LoVo (cell line): ENCODE data around the gene MRS2.
"Not testable (repeated sequence)": the region's sequence is repeated elsewhere in the genome, so short reads cannot be mapped to it uniquely, and the experiment has no call there.

Source experiments
- DNase-seq: peaks from one replicate; pipeline ENCODE4 v3.0.0-alpha.2; 2016; ENCODE audit warnings: low spot score

The MRS2 gene

GRCh38 chr6:24402697-24403500, at the start of gene MRS2:
Gene MRS2, plus strand, starts transcription at chr6:24402936. Its CDS starts 111 bp downstream, at chr6:24403047.
- peak; percentile 95 for DNase-seq

GRCh38 chr6:24353861-24354260, 48.9 kb upstream of the MRS2 start:
- no peak for DNase-seq

GRCh38 chr6:24355393-24355792, 47.3 kb upstream of the MRS2 start:
- no peak for DNase-seq

- DNase-seq: no peak
Observed at GRCh38 chr6:24356310-24356973, 46.3 kb upstream of the MRS2 start.

GRCh38 chr6:24357336-24358218, 45.2 kb upstream of the MRS2 start, which contains the start of gene DCDC2:
Gene DCDC2, minus strand, starts transcription at chr6:24358059. Its CDS starts 309 bp downstream, at chr6:24357750.
- DNase-seq: peak; percentile 83

GRCh38 chr6:24358219-24358821, 44.4 kb upstream of the MRS2 start:
- DNase-seq: no peak

GRCh38 chr6:24359640-24360454, 42.9 kb upstream of the MRS2 start:
- DNase-seq: peak; percentile 77

- not testable (repeated sequence) for DNase-seq
Observed at GRCh38 chr6:24362363-24362762, 40.4 kb upstream of the MRS2 start.

- not testable (repeated sequence) for DNase-seq
Observed at GRCh38 chr6:24365103-24365633, 37.6 kb upstream of the MRS2 start.

GRCh38 chr6:24374612-24375011, 28.1 kb upstream of the MRS2 start:
- no peak for DNase-seq

- no peak for DNase-seq
Observed at GRCh38 chr6:24376871-24377270, 25.9 kb upstream of the MRS2 start.

- DNase-seq: no peak
Observed at GRCh38 chr6:24378473-24379097, 24.2 kb upstream of the MRS2 start.

GRCh38 chr6:24381476-24382219, 21.1 kb upstream of the MRS2 start:
- DNase-seq: no peak

GRCh38 chr6:24382220-24382540, 20.6 kb upstream of the MRS2 start:
- DNase-seq: no peak

- DNase-seq: not testable (repeated sequence)
Observed at GRCh38 chr6:24382891-24383494, 19.7 kb upstream of the MRS2 start.

- DNase-seq: not testable (repeated sequence)
Observed at GRCh38 chr6:24384369-24385130, 18.2 kb upstream of the MRS2 start.

GRCh38 chr6:24385536-24386269, 17.0 kb upstream of the MRS2 start:
- no peak for DNase-seq

- DNase-seq: no peak
Observed at GRCh38 chr6:24387818-24388217, 14.9 kb upstream of the MRS2 start.
